ENCODE data around the gene SNX20.

- TF ChIP-seq GATA2 (IDR thresholded peaks at IDR 0.05; ENCODE audit: low read depth, low read length) = no peak
- TF ChIP-seq GATA3 (IDR thresholded peaks at IDR 0.05; ENCODE audit: low read depth, low read length) = no peak
These were observed 47.0 kb downstream of the SNX20 start for GRCh38 chr16:50634090-50634489.
